B cell (primary cell): ENCODE data around the gene COX18.

ENCODE experiments used
- CTCF ChIP-seq: fragments of 200-600 bp; IDR thresholded peaks from one replicate; pipeline ENCODE4 v1.8.0; 2022; ENCODE audit warnings: antibody characterized with exemption, mild to moderate bottlenecking
- EZH2 ChIP-seq: IDR thresholded peaks from 2 replicates; pipeline ENCODE4 v1.6.1; 2012; ENCODE audit warnings: borderline replicate concordance, low read depth, mild to moderate bottlenecking, moderate library complexity, low read length; ENCODE audit not compliant: insufficient read depth, poor library complexity, severe bottlenecking

GRCh38 chr4:73080789-73081188 lies 11.3 kb upstream of the COX18 start:
- no peak for TF ChIP-seq CTCF
- no peak for TF ChIP-seq EZH2
